Stimulated activated CD4-positive, alpha-beta T cell treated with anti-CD3 and anti-CD28 coated beads, Interleukin-2, amount 100 ng/mL, for 4 hours (primary cell): Measurements from ENCODE around the gene RRH.
"Not testable (repeated sequence)": the region's sequence is repeated elsewhere in the genome, so short reads cannot be mapped to it uniquely, and the experiment has no call there.

Experiments used
- DNase-seq: peaks from one replicate; pipeline ENCODE4 v3.0.0-alpha.2; 2020; ENCODE audit warnings: low read depth

RRH gene

DNA sequence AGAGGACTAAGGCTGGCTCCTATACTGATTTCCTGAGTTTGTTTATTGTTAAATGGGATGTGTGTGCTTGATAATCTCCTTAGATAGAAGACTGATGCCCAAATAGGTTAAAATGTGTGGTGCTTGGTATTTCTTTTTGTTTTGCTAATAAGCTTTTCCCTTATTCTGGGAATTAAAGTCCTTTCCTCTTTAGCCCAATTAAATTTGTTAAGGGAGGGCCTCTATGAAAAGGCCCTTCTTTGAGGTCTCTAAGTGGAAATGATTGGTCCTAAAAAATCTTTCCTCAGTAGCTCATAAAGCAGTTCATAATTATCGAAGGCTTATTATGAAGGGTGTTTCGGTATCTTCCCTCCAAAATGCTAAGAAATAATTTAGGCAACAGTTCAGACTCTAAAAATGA is at the start of gene RRH:
RRH (plus strand) TSS at position 301 of the 400 bp plus-strand sequence; CDS start at position 357, 56 bp downstream.
- no peak for DNase-seq

GRCh38 chr4:109782092-109782491 is 45.7 kb upstream of the RRH start:
- not testable (repeated sequence) for DNase-seq

DNA sequence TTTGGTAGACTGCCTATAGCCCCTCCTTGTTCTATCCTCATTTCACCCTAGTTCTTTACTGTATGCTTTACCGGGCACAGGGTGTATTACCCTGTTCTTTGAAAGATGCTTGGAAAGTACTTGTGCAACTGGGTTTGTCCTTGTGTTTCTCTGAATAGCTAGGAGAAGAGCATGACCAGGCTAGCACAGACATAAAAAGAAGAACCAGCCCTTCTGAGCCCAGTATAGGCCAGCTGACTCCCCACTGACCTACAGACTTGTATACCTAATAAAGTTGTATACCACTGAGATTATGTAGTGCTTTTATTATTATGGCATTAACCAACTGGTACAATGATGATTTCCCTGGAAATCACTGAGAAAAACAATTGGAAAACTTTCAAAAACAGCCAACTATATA is 40.9 kb upstream of the RRH start:
- no peak for DNase-seq

GRCh38 chr4:109787807-109788206 is 40.0 kb upstream of the RRH start:
- DNase-seq = no peak

- no peak for DNase-seq
These were observed 32.7 kb upstream of the RRH start for GRCh38 chr4:109795059-109795458.

DNA sequence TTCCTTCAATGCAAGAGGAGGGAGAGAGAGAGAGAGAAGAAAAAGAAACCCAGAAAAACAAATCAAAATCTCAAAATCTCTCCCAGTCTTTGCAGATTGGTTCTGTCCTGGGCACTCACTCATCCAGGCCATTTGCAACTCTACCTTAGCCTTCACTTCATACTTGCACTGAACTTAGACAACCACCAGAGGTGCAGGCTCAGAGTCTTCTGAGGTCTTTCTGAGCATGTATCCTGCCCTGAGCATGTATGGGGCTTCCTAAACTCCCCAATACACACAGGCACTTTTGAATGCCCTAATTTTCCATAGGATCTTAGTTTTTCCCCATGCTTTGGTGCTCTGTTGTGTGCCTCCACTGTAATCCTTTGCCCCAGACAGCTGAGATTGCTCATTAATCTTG is 28.9 kb upstream of the RRH start:
- no peak for DNase-seq

DNA sequence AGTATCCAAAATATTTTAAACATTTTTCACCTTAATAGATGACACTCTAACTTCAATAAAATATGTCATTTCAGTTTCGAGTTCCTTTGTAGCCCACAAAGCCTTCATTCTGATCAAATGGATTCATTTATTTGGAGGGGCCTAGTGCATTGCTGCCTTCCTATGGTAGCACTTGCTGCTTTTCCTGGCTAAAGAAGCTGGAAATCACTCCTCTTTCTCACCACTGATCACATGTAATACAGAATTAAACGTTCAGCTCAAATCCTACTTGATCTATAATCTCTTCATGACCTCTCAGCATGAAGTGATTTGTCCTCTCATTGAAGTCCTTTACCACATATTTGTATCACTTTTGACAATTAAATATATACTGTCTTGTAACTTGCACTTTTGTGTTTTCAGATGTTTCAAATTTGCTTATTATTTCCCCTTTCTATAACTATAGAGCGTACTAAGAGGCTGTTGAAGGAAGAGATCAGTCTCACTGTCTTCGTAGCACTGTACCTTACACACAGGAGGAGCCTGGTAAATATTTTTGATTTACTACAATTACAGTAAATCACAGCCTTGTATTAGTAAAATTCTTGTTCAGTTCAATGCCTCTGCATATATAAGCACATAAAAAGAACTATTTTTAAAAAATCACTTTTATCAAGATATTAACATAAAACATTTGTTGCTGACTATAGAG is 26.5 kb upstream of the RRH start:
- no peak for DNase-seq

GRCh38 chr4:109801895-109802319 is 25.9 kb upstream of the RRH start, which contains the start of gene CFI:
CFI (minus strand) TSS chr4:109801999; CDS start chr4:109801971, 28 bp downstream.
- no peak for DNase-seq

GRCh38 chr4:109803924-109804571 is 23.7 kb upstream of the RRH start:
- DNase-seq = no peak

DNA sequence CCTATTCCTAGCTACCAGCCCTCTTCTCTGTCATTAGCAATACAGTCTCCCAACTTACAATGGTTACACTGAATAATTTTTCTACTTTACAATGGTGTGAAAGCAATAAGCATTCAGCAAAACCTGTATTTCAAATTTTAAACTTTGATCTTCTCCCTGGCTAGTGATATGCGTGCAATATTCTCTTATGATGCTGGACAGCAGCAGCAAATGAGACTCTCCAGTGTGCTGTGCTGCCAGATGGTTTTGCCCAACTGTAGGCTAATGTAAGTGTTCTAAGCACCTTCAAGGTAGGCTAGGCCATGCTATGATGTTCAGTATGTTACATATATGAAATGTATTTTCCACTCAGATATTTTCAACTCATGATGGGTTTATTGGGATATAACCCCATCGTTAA is 18.1 kb upstream of the RRH start:
- no peak for DNase-seq

DNA sequence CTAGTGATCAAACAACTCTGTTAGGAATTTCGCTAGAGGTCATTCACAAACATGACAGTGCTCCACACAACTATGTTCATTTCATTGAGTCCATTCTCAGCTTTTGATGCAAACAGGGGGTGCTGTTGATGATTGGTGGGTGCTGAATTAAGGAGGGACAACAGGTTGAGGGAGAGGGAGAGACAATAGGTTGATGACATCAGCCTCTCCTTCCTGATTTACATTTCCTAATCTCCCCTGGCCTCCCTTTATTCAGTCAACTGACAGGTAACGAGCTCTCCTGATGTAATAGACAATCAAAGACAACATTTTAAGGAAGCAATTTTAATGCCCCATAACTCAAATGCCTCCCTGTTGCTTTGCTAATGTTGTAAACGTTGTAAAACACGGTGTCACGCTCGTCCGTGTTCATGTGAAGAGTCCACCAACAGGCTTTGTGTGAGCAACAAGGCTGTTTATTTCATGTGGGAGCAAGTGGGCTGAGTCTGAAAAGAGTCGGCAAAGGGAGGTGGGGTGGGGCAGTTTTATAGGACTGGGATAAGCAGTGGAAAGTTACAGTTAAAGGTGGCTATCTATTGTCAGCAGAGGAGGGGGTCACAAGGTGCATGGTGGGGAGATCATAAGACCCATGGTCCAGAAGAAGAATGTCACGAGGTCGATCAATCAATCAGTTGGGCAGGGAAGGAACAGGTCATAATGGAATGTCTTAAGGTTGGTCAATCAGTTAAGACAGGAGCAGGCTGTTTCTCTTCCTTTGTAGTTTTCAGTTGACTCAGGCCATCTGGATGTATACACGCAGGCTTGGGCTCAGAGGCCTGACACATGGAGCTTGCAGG is 17.0 kb upstream of the RRH start:
- no peak for DNase-seq

- DNase-seq = no peak
These were observed 16.1 kb upstream of the RRH start for GRCh38 chr4:109811707-109812106.

DNA sequence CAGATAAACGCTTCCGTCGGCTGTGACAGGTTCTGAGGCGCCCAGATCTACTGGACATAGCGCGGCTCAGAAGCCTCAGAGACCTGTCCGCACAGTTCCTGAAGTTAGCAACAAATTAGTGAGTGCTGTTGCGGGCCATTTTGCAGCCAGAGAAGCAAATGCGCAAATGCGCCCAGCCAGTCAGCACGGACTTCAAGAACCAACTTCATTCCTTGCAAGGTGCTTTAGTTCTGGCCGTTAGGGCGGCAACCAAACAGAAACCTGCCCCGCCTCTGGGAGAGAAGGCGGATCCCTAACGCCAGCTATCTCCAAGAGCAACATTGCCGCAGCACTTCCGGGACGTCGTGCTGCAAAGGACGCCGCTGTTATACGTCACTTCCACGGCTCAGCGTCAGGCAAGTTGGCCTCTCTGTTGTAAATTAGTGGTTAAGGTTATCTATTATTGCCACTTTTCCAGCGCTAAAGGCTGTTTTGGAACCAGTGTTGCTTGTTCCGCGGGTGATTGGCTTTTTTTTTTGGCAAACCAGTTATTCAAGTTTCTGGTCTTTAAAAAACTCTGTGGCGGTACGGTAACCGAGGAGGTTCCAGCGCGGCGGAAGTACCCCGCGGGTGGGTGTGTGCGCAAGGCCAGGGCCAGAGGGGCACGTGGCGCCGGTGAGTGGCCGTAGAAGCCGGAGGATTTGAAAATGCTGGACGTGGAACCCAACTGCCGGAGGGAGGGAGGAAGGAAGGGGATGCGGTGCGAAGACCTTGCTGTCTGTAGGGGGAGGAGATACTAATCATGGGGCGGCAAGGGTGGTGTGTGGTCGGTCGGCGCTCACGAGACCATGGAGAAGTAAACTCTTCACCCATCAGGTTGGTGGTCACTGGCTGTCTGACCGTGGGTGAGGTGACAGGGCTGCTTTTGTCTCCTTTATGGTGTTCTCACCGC is 12.4 kb upstream of the RRH start, which contains the start of gene GAR1:
GAR1 (plus strand) TSS at position 612 of the 931 bp plus-strand sequence. CDS start 403 bp downstream, outside the sequence.
- peak; percentile 80 for DNase-seq

DNA sequence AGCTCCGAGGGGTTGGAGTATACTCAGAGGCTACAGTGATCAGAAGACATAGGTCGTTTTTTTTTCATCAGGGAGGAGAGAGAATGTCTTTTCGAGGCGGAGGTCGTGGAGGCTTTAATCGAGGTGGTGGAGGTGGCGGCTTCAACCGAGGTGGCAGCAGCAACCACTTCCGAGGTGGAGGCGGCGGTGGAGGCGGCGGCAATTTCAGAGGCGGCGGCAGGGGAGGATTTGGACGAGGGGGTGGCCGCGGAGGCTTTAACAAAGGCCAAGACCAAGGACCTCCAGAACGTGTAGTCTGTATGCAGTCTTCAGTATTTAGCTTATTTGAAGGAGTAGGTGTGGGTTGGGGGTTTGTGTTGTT is 11.7 kb upstream of the RRH start:
- peak; percentile 57 for DNase-seq

- no peak for DNase-seq
These were observed 10.9 kb upstream of the RRH start for GRCh38 chr4:109816894-109817293.

GRCh38 chr4:109818268-109818667 is 9.5 kb upstream of the RRH start:
- DNase-seq = no peak

- no peak for DNase-seq
These were observed 7.2 kb upstream of the RRH start for GRCh38 chr4:109820563-109820962.

DNA sequence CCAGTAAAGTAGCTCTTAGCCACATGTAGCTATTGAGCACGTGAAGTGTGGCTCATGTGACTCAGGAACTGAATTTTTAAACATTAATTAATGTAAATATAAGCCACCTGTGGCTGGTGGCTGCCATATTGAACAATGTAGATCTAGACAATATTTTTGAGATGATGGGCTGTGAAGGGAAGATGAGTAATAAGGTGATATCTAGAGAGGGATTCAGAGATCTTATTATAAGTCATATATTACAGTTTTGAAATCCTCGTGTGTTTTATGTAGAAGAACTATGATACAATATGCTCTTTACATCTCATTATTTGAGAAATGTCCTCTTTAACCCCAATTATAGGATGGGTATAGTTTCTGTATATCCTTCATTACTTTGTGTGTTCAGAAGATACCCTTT is 6.6 kb upstream of the RRH start:
- DNase-seq = no peak

- DNase-seq = no peak
These were observed 1.1 kb upstream of the RRH start for GRCh38 chr4:109826719-109827118.

DNA sequence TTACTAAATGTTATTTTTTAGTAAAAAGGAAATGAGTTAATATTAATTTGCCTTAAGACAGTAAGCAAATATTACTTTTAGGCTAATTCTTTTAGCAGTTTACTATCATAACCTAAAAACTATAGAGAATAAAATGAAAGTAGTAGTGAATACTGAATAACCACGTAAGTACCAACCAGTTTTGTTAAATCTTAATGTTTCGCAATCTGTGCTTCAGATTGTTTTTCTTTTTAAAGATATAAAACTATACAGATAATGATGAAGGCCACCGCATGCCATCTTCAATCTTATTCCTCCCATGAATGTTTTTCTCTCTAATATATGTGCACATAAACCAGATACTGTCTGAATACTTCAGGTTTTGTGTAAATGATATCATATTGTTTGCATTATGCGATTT is 6.0 kb downstream of the RRH start:
- no peak for DNase-seq

DNA sequence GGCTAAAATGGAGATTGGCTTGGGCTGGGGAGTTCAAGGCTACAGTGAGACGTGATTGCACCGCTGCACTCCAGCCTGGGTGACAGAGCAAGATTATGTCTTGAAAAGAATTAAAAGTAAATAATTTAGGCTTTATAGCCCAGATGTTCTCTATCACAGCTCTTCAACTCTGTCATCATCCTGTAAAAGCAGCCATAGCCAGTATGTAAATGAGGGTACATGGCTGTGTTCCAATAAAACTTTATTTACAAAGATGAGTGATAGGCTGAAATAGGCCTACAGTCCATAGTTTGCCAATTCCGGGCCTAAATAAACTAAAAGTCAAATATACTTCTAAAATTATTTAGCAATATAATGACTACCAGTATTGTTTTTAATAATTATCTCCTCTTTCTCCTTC is 9.2 kb downstream of the RRH start:
- no peak for DNase-seq
